GM18505 (cell line): ENCODE measurements around the gene KRABD2.
"Not testable (repeated sequence)": the region's sequence is repeated elsewhere in the genome, so short reads cannot be mapped to it uniquely, and the experiment has no call there.

ENCODE experiments used
- ATAC-seq: cut with Tn5 transposase; IDR thresholded peaks from one replicate; pipeline ENCODE4 v1.9.1; 2021; ENCODE audit not compliant: unreplicated experiment
- POLR2A ChIP-seq: IDR thresholded peaks from 4 replicates; pipeline ENCODE4 v1.6.1; 2011; ENCODE audit warnings: borderline replicate concordance; ENCODE audit not compliant: insufficient read depth, insufficient read length; ENCODE audit errors: extremely low read depth

Gene KRABD2

DNA sequence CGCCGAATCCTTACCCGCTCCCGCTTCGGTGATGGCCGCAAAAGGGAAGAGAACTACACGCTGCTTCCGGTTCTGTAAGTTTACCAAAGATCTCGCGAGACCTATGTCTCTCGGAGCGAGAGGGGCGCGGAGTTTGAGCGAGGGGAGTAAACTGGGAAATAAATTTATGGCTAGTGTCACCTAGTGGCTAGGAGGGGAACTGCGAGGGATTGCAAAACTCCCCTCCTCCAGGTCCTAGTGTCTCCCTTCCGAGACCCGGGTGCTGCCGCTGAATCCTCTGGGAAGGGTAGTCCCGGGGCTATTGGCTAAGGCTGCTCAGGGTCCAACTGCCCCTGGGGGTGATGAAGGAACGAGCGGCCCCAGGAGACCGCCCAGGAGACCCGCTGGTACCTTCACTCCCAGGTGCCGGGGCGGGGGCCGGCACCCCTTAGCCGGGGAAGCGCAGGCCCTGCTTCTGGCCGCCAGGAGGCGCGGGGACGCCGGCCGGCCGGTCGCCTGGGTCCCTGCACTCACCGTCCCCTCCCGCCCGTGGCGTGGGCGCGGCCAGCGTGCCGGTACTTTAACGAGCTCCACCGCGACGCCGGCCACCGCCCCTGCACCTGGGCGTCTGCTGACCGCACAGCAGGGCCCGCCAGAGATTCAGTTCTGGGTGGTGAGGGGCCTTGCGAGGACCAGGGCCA, 6.8 kb upstream of the KRABD2 start, which contains the start of gene RPL26:
RPL26 (minus strand) TSS at position 51 of the 680 bp plus-strand sequence. CDS start 883 bp downstream, outside the sequence.
- ATAC-seq: peak; percentile 90

GRCh38 chr17:8382880-8383142, 6.3 kb upstream of the KRABD2 start:
- no peak for TF ChIP-seq POLR2A
- no peak for ATAC-seq

More for the DNA sequence above, 6.8 kb upstream of the KRABD2 start, which contains the start of gene RPL26:
- TF ChIP-seq POLR2A: peak; percentile 99

- no peak for ATAC-seq
- no peak for TF ChIP-seq POLR2A
Observed at GRCh38 chr17:8382052-8382879, 5.8 kb upstream of the KRABD2 start.

DNA sequence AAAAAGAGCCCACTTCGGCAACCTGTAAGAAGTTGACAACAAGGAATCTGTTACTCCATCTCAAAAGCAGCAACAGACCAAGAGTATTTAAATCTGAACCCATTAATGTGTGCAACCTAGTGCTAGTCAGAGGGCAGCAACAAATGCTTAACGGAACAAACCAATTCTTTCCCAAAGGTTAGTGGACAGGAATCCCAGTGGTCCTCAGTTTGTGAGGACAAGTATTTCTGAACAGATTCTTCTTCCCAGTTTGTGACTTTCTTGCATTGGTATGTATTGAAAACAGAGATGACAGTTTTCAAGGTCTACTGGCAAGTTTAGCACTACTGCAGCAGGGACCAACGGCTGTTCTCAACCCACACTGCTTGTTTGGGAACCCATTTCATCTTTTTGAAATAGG, 3.5 kb upstream of the KRABD2 start:
- TF ChIP-seq POLR2A: no peak
- ATAC-seq: no peak

DNA sequence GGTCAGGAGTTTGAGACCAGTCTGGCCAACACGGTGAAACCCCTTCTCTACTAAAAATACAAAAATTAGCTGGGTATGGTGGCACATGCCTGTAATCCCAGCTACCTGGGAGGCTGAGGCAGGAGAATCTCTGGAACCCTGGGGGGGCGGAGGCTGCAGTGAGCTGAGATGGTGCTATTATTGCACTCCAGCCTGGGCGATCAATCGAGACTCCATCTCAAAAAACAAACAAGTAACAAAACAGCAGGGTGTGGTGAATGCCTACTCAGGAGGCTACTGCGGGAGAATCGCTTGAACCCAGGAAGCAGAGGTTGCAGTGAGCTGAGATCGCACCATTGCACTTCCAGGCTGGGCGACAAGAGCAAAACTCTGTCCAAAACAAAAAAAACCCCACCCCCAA, 1.6 kb upstream of the KRABD2 start:
- not testable (repeated sequence) for ATAC-seq

DNA sequence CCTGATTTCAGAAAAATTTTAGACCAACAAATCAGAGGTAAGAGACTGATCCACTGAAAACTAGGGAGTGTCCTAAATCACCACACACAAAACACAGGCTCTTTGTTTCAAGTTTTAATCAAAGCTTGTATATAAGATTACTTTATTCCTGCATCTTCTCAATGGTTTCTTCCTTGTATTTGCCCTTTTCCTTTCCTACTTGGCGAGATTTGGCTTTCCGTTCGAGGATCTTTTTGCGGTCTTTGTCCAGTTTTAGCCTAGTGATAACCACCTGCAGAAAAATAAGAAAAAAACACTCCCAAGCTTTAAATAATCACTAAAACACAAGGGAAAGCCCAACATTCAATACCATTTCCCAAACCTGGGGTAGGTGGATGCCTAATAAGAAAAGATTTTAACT, 918 bp upstream of the KRABD2 start:
- ATAC-seq: no peak
- TF ChIP-seq POLR2A: no peak

DNA sequence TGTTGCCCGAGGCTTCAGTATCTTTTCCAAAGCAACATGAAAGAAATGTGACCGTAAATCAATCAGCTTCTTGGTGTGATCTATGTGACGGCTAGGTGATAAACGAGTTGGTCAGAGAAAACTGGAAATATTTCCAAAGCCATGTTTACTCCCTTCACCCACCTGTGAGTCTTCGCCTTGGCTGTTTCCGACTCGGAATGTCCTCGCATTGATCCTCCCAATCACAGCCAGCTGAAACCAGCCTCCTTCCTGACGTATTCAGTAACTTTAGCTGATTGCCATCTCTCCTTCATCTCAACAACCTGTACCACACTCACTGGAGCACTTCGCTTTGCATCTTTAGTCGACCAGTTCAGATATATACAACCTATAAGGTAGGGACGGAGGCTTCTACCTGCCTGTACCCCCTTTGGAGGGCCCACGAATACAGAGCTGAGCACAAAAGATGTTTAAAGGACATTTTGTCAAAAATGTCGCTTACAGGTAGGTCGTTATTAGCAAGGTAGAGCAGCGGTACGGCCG, 705 bp downstream of the KRABD2 start:
- ATAC-seq: peak; percentile 8
- TF ChIP-seq POLR2A: no peak

DNA sequence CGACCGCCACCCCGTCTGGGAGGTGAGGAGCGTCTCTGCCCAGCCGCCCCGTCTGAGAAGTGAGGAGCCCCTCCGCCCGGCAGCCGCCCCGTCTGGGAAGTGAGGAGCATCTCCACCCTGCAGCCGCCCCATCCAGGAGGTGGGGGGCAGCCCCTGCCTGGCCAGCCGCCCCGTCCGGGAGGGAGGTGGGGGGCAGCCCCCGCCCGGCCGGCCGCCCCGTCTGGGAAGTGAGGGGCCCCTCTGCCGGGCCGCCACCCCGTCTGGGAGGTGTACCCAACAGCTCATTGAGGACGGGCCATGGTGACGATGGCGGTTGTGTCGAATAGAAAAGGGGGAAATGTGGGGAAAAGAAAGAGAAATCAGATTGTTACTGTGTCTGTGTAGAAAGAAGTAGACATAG, 2.6 kb downstream of the KRABD2 start:
- not testable (repeated sequence) for ATAC-seq

DNA sequence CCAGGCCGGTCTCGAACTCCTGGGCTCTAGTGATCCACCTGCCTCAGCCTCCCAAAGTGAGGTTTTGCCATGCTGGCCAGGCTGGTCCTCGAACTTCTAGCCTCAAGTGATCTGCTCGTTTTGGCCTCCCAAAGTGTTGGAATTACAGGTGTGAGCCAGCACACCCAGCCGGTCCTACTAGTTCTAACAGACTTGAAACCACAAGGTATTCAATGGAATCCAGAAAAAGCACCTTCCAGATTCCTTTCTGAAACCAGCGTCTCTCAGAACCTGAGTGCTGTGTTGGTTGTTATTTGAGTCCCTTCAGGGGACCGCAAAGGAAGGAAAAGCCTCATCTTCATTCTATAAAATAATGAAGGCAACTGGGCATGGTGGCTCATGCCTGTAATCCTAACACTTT, 4.1 kb downstream of the KRABD2 start:
- ATAC-seq: no peak
- TF ChIP-seq POLR2A: no peak

DNA sequence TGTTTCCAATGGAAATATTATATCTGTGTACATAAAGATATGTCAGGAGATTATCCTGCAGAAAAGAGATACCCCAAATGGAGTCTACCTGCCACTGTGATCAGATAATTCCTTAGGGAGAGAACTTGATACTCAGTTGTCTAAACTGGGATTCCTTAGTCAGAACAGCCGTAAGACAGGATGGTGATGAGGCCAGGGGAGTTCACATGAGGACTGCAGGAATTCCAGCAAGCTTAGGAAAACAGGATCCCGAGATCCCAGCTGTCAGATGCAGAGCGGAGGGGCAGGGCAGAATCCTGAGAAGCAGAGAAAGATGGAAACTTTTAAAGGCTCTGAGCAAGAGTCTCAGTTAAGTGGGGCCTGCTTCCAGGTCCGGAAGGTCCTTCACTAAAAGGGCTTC, 4.7 kb downstream of the KRABD2 start:
- ATAC-seq: no peak
- no peak for TF ChIP-seq POLR2A

DNA sequence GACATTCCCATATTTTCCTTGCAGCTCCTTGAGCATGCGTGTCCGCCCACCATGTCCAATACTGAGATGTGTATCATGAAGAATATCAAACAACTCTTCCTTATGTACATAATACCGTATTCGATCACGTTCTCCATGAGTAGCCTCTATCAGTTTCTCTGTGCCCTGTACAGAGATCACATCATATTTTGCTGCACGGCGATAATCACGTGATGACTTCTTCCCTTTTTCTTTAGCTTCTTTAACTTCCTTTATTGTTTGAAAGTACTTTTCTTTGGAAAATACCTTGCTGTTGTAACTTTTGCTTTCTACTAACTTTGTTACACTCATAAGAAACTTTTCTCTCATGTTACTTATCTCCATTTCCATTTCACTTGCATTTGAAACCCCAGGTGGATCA, 6.6 kb downstream of the KRABD2 start:
- ATAC-seq: no peak
- TF ChIP-seq POLR2A: no peak

DNA sequence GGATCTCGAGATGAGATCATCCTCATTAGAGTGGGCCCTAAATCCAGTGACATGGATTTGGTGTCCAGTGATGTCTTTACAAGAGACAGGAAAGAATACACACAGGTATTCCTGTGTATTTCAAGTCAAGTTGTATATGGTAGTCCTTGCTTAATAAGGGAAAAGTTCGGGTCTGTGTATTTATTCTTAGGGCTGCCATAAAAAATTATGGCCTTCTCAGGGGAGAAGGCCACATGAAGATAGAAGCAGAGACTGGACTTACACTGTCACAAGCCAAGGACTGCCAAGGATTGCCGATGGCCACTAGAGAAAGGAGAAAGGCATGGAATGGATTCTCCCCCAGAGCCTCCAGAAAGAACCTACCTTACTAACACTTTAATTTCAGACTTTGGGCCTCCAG, 8.3 kb downstream of the KRABD2 start:
- no peak for TF ChIP-seq POLR2A
- no peak for ATAC-seq

GRCh38 chr17:8366231-8366630, 10.3 kb downstream of the KRABD2 start:
- ATAC-seq: no peak
- TF ChIP-seq POLR2A: no peak

DNA sequence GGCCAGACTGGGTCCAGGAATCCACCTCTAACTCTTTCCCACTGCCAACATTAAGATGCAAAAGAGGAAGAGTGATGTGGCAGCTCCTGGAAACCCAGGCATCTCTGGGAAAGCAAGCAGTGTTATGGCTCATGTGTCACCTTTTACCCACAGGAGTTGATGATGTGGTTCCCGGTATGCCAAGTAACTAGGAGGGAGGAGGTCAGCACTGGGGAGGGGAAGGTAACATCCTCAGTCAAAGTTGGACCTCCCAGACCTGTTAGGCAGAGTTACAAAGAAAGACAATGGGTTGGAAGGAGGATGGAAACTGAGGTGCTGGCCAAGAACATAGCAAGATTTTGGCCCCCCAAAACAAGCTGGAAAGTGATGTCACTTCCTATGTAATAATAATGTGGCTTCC, 11.4 kb downstream of the KRABD2 start:
- TF ChIP-seq POLR2A: no peak
- no peak for ATAC-seq

DNA sequence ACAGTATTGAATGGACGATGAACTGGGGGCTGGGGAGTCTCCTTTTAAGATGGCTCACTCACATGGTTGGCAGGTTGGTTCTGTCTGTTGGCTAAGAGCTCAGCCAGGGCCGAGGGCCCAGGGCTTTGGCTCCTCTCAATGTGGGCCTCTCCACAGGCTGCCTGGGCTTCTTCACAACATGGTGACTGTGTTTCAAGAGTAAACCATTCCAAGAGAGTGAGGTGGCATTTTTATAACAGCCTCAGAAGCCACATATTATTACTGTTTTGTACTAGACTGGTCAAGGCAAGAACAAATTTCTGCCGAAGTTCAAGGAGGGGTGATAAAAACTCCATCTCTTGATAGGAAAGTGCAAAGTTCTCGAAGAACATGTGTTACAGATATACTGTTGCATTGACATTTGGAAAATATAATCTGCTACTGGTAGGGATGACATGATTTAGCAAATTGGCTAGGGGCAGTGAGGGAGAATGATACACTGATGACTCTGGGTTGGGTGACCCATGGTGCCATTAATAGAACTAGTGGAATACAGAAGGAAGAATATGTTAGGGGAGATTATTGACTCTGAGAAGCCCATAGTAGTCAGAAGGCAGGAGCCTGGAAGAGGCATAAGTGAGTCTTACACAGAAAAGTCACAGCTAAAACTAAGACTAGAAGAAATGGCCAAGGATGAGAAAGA, 13.7 kb downstream of the KRABD2 start:
- TF ChIP-seq POLR2A: no peak
- no peak for ATAC-seq

DNA sequence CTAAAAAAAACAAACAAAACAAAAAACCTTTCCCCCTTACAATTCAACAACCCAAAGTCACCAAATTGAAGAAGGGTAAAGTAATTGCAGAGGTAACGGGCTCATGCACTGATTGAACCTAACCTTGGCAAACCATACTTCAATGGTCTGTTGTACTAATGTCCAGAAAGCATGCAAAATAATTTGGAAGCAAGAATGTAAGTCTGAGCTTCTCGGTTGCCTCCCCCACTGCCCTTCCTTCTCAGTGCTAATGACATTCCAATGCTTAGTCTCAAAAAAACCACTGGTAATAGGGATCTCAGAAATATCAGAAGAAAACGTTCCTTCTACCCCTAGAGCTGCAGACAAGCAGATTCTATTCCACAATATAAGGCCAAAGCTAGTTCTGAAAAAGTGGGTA, 15.8 kb downstream of the KRABD2 start:
- TF ChIP-seq POLR2A: no peak
- ATAC-seq: no peak
